ENCODE measurements around the gene PSAPL1.

The PSAPL1 gene

DNA sequence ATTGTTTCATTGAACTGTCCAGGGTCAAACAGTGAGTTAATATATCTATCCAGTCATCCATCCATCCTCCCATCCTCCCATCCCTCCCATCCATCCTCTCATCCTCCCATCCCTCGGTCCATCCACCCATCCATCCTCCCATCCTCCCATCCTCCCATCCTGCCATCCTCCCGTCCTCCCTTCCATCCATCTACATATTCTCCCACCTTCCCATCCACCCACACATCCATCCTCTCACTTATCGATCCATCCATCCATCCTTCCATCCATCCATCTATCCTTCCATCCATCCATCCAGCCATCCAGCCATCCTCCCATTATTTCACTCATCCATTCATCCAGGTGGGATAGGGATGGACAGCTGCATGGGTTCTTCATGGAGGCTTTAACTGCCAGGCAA, 35.4 kb upstream of the PSAPL1 start:
- H3K4me3 ChIP-seq (ENCODE audit: low read length) = no peak overlapping the region
- H3K27me3 ChIP-seq (replicated peaks; ENCODE audit: control insufficient read depth, insufficient read depth, low read length) = peaks cover 24% of the 10 kb centered on the region
- no peak for DNase-seq (ENCODE audit: low read depth)
- H3K36me3 ChIP-seq (ENCODE audit: control insufficient read depth, insufficient read depth, low read length, severe bottlenecking) = no peaks in the 10 kb centered on the region
- no peaks in the 10 kb centered on the region for H3K4me1 ChIP-seq (ENCODE audit: control insufficient read depth, insufficient read depth, low read length)
- H3K9me3 ChIP-seq (ENCODE audit: control insufficient read depth, low read length) = peaks cover 12% of the 10 kb centered on the region
- no peak overlapping the region for H3K9ac ChIP-seq (ENCODE audit: low read length)

DNA sequence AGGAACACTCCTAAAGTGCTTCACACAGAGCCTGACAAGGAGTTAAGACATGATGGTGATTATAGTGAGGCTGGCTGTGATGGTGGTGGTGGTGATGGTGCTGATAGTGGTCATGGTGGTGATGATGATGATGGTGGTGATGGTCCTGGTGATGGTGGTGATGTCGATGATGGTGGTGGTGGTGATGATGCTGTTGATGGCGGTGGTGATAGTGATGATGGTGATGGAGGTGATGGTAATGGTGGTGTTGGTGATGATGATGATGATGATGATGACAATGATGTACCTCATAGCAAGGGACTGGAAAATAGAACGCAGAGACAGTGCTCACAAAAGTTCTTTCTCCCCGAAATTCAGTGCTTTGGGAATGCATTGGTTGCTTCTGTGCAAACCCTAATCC, 34.3 kb upstream of the PSAPL1 start:
- Histone ChIP-seq H3K9me3 (ENCODE audit: control insufficient read depth, low read length) (peaks cover 12% of the 10 kb centered on the region), H3K4me1 (ENCODE audit: control insufficient read depth, insufficient read depth, low read length) (no peaks in the 10 kb centered on the region), H3K36me3 (ENCODE audit: control insufficient read depth, insufficient read depth, low read length, severe bottlenecking) (no peaks in the 10 kb centered on the region), H3K4me3 (ENCODE audit: low read length) (no peak overlapping the region), H3K9ac (ENCODE audit: low read length) (no peak overlapping the region), H3K27me3 (replicated peaks; ENCODE audit: control insufficient read depth, insufficient read depth, low read length) (peaks cover 25% of the 10 kb centered on the region)
- no peak for DNase-seq (ENCODE audit: low read depth)

DNA sequence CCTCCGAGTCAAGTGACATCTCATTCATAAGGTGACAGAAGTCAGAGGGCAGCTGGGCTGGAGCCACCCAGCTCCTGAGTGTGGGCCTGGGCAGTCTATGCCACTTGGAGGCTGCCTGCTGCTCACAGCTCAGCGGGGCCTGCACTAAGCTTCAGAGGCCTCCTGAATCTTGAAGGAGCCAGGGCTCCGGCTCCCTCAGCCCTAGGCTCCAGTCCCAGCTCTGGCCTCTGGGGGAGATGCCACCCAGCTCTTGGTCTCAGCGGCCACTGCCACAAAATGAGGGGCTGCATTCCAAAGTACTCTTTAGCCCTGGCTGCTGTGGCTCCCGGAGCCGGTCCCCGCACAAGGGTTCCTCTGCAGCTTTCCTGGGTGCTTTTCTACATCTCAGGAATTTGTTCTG, 32.7 kb upstream of the PSAPL1 start:
- Histone ChIP-seq H3K27me3 (replicated peaks; ENCODE audit: control insufficient read depth, insufficient read depth, low read length) (peaks cover 20% of the 10 kb centered on the region), H3K9me3 (ENCODE audit: control insufficient read depth, low read length) (peaks cover 12% of the 10 kb centered on the region), H3K36me3 (ENCODE audit: control insufficient read depth, insufficient read depth, low read length, severe bottlenecking) (no peaks in the 10 kb centered on the region), H3K9ac (ENCODE audit: low read length) (no peak overlapping the region), H3K4me3 (ENCODE audit: low read length) (no peak overlapping the region), H3K4me1 (ENCODE audit: control insufficient read depth, insufficient read depth, low read length) (no peaks in the 10 kb centered on the region)
- DNase-seq (ENCODE audit: low read depth) = no peak

DNA sequence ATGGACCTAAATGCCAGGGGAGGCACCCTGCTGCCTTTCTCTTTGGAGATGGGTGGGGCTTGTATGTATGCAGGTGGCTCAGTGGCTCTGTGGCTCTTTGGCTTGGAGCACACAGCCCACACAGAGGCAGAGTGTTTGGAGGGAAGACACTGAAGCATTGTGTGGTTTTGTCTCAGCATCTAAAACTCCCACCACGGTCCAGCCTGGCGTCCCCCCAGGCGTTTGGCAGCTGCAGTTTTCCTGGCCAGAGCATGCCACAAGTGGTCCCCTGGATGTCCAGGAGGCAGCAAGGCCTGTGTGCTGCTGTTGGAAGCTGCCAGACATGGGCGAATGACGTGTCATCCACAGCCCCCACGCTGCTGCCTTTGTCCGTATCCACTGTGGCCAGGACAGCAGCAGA, 32.2 kb upstream of the PSAPL1 start:
- DNase-seq (ENCODE audit: low read depth) = no peak
- Histone ChIP-seq H3K9ac (ENCODE audit: low read length) (no peak overlapping the region), H3K27me3 (replicated peaks; ENCODE audit: control insufficient read depth, insufficient read depth, low read length) (peaks cover 15% of the 10 kb centered on the region), H3K4me3 (ENCODE audit: low read length) (no peak overlapping the region), H3K36me3 (ENCODE audit: control insufficient read depth, insufficient read depth, low read length, severe bottlenecking) (no peaks in the 10 kb centered on the region), H3K4me1 (ENCODE audit: control insufficient read depth, insufficient read depth, low read length) (no peaks in the 10 kb centered on the region), H3K9me3 (ENCODE audit: control insufficient read depth, low read length) (peaks cover 12% of the 10 kb centered on the region)

DNA sequence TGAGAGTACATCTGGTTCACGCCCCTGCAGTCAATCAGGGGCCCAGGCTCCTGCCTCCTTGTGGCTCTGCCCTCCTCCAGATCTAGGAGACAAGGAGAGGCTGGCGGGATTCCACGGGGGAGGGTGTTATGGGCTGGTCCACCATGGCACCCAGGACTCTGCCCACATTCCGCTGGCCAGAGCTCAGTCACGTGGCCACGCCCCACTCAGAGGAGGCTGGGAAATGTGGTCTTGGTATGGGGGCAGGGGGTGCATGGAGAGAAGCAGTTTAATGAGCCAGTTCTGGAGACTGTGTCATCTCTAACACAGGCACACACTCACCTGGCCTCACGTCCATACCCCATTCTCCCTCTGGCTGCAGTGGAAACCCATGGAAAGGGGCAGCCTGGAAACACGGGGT, 31.5 kb upstream of the PSAPL1 start:
- Histone ChIP-seq H3K9ac (ENCODE audit: low read length) (no peak overlapping the region), H3K4me1 (ENCODE audit: control insufficient read depth, insufficient read depth, low read length) (no peaks in the 10 kb centered on the region), H3K27me3 (replicated peaks; ENCODE audit: control insufficient read depth, insufficient read depth, low read length) (peaks cover 16% of the 10 kb centered on the region), H3K36me3 (ENCODE audit: control insufficient read depth, insufficient read depth, low read length, severe bottlenecking) (no peaks in the 10 kb centered on the region), H3K4me3 (ENCODE audit: low read length) (no peak overlapping the region), H3K9me3 (ENCODE audit: control insufficient read depth, low read length) (peaks cover 12% of the 10 kb centered on the region)
- no peak for DNase-seq (ENCODE audit: low read depth)

DNA sequence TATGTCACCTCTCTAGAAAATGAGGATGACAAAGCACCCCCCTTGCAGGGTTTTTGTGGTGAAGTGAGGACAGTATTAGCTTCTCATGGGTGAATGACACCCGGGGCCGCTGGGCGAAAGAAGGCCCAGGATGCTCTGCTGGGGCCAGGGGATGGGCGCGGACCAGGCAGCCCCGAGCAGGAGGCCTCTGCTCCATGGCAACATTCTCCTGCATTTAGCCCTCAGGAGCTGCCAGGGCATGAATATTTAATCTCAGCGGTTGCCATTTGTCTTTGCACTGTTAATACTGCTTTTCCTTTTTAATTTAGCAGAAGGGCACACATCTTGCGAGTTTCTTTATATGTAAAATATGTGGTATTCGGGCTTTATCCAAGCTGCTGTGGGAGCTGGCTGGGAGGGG, 30.3 kb upstream of the PSAPL1 start:
- no peak overlapping the region for H3K9ac ChIP-seq (ENCODE audit: low read length)
- H3K4me1 ChIP-seq (ENCODE audit: control insufficient read depth, insufficient read depth, low read length) = no peaks in the 10 kb centered on the region
- H3K4me3 ChIP-seq (ENCODE audit: low read length) = no peak overlapping the region
- H3K9me3 ChIP-seq (ENCODE audit: control insufficient read depth, low read length) = peaks cover 12% of the 10 kb centered on the region
- peaks cover 22% of the 10 kb centered on the region for H3K27me3 ChIP-seq (replicated peaks; ENCODE audit: control insufficient read depth, insufficient read depth, low read length)
- no peak for DNase-seq (ENCODE audit: low read depth)
- no peaks in the 10 kb centered on the region for H3K36me3 ChIP-seq (ENCODE audit: control insufficient read depth, insufficient read depth, low read length, severe bottlenecking)

DNA sequence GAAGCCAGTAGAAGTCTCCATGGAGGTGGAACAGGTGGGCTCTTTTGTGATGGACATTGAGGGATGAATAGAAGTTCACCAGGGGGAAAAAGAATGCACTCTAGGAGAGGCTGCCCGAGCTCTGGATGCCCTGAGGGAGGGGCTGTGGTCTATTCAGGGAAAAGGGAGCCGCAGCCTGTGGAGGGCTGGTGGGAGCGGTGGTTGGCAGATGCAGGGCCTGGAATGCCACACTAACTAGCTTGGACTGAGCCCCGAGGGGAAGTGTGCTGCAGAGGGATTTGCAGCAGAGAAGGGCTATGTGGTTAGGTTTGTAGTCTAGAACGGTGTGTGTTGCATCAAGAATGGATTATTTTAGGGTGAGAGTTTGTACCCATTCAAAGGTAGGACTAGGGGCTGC, 29.5 kb upstream of the PSAPL1 start:
- Histone ChIP-seq H3K4me3 (ENCODE audit: low read length) (no peak overlapping the region), H3K27me3 (replicated peaks; ENCODE audit: control insufficient read depth, insufficient read depth, low read length) (peaks cover 29% of the 10 kb centered on the region), H3K9me3 (ENCODE audit: control insufficient read depth, low read length) (peaks cover 12% of the 10 kb centered on the region), H3K36me3 (ENCODE audit: control insufficient read depth, insufficient read depth, low read length, severe bottlenecking) (no peaks in the 10 kb centered on the region), H3K9ac (ENCODE audit: low read length) (no peak overlapping the region), H3K4me1 (ENCODE audit: control insufficient read depth, insufficient read depth, low read length) (no peaks in the 10 kb centered on the region)
- DNase-seq (ENCODE audit: low read depth) = no peak

DNA sequence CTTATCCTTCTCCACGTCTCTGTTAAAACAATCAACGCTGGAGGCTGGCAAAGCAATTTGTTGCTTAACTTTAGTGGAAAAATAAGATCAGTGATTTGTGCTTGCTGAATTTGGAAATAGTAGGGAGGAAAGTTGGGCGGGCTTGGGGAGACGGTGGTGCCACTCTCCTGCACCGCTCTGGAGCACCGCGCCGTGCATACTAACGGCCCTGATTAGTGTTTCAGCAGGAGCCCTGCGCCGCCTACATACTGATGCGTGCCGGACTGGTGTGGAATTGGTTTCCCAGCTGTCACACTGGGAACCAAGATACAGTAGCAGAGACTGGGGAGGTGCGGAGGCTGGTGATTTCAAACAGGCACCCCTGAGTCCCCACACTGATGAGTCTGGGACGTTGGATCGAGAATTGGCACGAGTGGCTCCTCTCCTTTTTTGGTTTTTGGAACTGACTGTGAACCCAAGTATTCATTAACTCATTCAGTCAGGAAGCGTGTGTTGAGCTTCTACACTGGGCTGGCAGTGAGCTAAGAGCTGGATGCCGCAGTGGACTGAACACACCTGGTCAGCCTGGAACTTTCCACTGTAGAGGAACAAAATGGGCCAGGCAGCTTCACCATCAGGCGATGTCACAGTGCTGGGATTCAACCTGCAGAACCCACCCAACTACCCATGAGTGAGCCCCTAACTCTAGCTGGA, 29.0 kb upstream of the PSAPL1 start:
- Histone ChIP-seq H3K4me3 (ENCODE audit: low read length) (no peak overlapping the region), H3K9ac (ENCODE audit: low read length) (no peak overlapping the region), H3K4me1 (ENCODE audit: control insufficient read depth, insufficient read depth, low read length) (no peaks in the 10 kb centered on the region), H3K27me3 (replicated peaks; ENCODE audit: control insufficient read depth, insufficient read depth, low read length) (peaks cover 24% of the 10 kb centered on the region), H3K9me3 (ENCODE audit: control insufficient read depth, low read length) (peaks cover 10% of the 10 kb centered on the region), H3K36me3 (ENCODE audit: control insufficient read depth, insufficient read depth, low read length, severe bottlenecking) (no peaks in the 10 kb centered on the region)
- no peak for DNase-seq (ENCODE audit: low read depth)

DNA sequence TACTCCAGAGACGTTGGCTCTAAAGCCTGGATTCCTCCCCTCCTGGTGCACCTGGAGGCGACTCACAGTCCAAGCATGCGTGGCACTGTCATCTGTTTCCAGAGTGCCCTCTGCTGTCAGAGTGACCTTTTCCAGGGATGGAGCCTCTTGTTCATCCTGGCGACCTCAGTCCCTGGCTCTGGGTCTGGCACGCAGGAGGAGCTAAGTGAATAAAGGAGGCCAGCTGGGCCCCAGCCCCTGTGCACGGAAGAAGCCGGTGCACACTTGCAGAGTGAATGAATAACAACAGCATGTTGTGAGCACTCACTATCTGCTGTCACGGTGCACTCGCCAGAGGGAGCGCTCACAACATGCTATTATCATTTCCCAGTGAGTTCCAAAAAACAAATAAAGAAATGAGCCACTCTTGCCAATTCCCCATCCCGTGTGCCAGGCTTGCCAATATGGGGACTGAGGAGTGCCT, 27.8 kb upstream of the PSAPL1 start:
- Histone ChIP-seq H3K27me3 (replicated peaks; ENCODE audit: control insufficient read depth, insufficient read depth, low read length) (peaks cover 24% of the 10 kb centered on the region), H3K4me3 (ENCODE audit: low read length) (no peak overlapping the region), H3K9me3 (ENCODE audit: control insufficient read depth, low read length) (peaks cover 10% of the 10 kb centered on the region), H3K36me3 (ENCODE audit: control insufficient read depth, insufficient read depth, low read length, severe bottlenecking) (no peaks in the 10 kb centered on the region), H3K4me1 (ENCODE audit: control insufficient read depth, insufficient read depth, low read length) (no peaks in the 10 kb centered on the region), H3K9ac (ENCODE audit: low read length) (no peak overlapping the region)
- peak; percentile 13 for DNase-seq (ENCODE audit: low read depth)

DNA sequence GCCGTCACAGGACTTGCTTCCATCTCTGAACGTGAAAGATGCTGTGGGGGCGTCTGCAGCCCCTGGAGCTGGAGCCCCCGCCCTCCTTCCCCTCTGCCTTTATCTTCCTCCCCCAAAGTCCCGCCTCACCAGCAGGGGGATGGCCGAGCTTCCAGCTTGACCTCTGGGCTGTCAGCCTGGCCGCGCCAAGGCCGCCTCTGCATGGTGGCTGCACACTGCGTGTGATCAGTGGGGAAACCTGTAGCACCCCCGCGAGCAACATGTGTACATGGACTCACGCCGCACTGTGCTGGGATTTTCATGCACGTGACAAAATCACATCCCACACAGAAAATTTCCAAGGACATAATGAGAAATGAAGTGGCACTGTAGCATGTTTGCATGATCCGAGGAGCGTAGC, 26.5 kb upstream of the PSAPL1 start:
- Histone ChIP-seq H3K9ac (ENCODE audit: low read length) (no peak overlapping the region), H3K27me3 (replicated peaks; ENCODE audit: control insufficient read depth, insufficient read depth, low read length) (peaks cover 24% of the 10 kb centered on the region), H3K9me3 (ENCODE audit: control insufficient read depth, low read length) (peaks cover 8% of the 10 kb centered on the region), H3K36me3 (ENCODE audit: control insufficient read depth, insufficient read depth, low read length, severe bottlenecking) (no peaks in the 10 kb centered on the region), H3K4me3 (ENCODE audit: low read length) (no peak overlapping the region), H3K4me1 (ENCODE audit: control insufficient read depth, insufficient read depth, low read length) (no peaks in the 10 kb centered on the region)
- no peak for DNase-seq (ENCODE audit: low read depth)

DNA sequence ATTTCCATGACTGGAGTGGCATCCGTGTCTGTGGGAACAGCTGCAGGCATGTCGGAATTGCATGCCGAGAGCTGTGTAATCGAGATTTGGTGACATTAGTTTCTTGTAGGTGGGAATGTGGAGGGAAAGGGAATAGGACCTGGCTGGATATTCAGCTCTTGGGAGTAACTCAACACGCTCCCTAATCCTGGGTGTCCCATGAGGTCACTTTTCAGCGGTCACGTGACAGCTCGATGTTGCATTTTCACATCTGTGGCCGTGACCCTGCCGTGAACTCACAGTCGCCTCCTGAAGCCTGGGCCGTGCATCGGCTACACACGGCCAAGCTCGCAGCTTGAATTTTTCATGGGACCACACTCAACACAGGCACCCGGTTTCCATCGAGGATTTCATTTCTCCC, 25.8 kb upstream of the PSAPL1 start:
- no peaks in the 10 kb centered on the region for H3K36me3 ChIP-seq (ENCODE audit: control insufficient read depth, insufficient read depth, low read length, severe bottlenecking)
- peaks cover 24% of the 10 kb centered on the region for H3K27me3 ChIP-seq (replicated peaks; ENCODE audit: control insufficient read depth, insufficient read depth, low read length)
- DNase-seq (ENCODE audit: low read depth) = no peak
- H3K4me1 ChIP-seq (ENCODE audit: control insufficient read depth, insufficient read depth, low read length) = no peaks in the 10 kb centered on the region
- H3K9ac ChIP-seq (ENCODE audit: low read length) = no peak overlapping the region
- H3K4me3 ChIP-seq (ENCODE audit: low read length) = no peak overlapping the region
- H3K9me3 ChIP-seq (ENCODE audit: control insufficient read depth, low read length) = peaks cover 1% of the 10 kb centered on the region

DNA sequence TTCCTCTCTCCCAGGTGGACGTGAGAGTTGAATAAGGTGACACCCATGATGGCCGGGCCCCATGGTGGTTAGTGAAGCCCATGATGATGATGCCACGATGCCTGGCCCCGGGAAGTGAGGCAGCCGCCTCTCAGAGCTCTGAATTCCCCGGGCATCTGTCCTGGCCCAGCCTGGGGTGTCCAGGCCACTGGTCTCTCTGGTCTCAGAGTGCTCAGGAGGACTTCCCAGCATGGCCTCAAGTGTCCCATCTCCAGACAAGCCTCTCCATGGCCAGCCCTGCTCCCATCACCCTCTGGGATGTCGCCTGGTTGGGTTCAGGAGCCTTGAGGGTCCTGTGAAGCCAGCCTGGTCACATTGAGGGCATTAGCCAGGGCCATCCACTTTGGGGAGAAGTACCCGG, 24.7 kb upstream of the PSAPL1 start:
- Histone ChIP-seq H3K36me3 (ENCODE audit: control insufficient read depth, insufficient read depth, low read length, severe bottlenecking) (no peaks in the 10 kb centered on the region), H3K27me3 (replicated peaks; ENCODE audit: control insufficient read depth, insufficient read depth, low read length) (peaks cover 24% of the 10 kb centered on the region), H3K4me1 (ENCODE audit: control insufficient read depth, insufficient read depth, low read length) (no peaks in the 10 kb centered on the region), H3K9me3 (ENCODE audit: control insufficient read depth, low read length) (no peaks in the 10 kb centered on the region), H3K9ac (ENCODE audit: low read length) (no peak overlapping the region), H3K4me3 (ENCODE audit: low read length) (no peak overlapping the region)
- DNase-seq (ENCODE audit: low read depth) = no peak
